Fibroblast of upper back skin (primary cell): ENCODE data around the gene AGAP1.
"Not testable (repeated sequence)": the region's sequence is repeated elsewhere in the genome, so short reads cannot be mapped to it uniquely, and the experiment has no call there.

Source experiments
- DNase-seq: peaks from one replicate; pipeline ENCODE4 v3.0.0-alpha.2; 2013

AGAP1 gene

DNA sequence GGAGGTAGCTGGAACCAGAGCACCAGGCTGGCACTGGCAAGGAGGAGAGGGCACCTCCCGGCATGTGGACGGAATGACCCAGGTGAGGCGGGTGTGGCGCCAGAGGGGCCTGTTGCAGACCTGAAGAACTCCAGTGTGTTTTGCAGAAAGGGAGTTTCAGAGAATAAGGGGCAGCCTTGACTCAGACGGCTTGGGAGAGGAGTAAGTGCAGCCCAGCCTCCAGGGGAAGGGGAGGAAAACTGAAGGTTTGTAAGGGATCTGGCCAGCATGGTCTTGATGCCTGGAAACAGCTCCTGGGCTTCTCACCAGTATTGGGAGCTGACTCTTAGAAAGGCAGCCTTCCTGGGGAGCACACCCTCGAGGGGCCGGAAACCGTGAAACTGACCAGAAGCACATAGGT, 101.1 kb downstream of the AGAP1 start:
- no peak for DNase-seq

DNA sequence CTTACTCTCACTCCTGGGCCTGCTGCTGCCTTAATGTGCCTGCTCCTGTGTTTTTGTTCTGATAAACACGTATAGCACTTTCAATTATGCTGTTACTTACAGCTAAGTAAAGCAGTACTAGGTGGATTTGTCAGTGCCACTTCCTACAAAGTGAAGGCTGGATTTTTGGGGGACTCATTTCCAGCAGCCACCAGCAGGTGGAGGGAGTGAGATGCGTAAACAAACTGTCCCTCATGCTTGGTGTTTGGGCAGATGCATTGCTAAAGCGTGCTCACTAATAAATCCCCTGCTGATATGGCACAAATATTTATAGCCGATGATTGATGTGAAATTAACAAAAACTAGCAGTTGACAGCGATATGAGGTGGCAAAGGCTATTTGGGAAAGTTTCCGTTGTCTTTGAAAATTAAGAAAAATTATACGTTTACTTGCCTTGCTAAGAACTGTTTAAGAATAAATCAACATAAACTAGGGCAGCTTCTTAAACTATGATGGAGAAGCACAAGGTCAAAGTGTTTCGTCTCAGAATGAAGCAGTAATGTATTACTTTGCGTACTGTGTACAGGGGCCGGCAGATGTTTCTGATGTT, 101.7 kb downstream of the AGAP1 start:
- peak; percentile 70 for DNase-seq

DNA sequence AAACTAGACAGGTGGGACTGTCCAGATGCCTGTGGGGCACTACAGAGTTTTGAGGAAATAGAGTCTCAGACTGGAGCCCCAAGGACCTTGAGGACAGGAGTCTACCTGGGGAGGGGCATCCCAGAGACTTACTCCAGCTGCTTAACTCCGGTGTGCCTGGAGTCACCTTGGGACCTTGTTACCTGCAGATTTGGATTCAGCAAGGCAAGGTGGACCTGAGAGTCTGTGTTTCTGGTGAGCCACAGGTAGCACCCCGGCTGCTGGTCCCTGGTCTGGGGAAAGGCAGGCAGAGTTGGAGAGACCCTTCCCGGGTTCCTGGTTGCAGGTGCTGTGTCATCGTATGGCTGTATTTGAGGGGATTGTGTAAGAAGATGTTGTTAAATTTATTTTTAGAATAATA, 102.4 kb downstream of the AGAP1 start:
- DNase-seq: no peak

DNA sequence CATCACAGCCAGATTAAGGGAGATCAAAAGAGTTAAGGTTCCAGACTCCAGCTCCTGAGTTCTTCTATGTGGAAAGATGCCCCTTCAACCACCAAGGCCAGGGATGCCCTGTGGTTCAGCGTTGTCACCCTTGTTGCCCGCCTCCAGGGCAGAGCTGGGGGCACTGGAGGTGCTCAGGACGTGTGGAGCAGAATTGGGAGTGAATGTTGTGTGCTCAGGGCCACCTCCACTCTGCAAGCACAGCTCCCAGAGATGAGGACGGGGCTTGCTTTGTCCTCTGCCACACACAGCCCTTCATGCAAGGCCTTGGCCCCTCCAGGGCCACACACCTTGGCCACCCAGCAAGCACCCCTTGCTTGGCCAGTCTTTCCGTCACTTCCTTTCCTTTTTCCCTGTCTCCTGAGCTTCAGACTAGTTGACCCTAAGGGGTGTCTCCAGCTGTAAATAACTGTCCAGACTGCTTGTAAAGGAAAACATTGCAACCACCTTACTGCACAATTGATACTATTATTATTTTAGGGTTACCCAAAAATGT, 103.3 kb downstream of the AGAP1 start:
- no peak for DNase-seq

DNA sequence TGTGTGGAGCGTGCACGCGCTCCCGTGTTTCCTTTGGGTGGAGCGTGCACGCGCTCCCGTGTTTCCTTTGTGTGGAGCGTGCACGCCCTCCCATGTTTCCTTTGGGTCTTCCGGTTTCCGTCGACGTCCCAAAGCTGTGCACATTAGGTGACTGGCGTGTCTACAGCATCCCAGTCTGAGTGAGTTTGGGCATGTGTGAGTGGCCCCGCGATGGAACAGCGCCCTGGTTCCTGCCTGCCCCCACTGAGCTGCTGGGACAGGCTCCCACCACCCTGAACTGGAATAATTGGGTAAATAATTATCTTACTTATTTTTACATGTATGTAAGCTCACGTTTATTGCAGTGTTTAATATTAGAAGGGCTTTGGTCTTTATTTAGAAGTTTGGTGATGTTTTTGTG, 104.2 kb downstream of the AGAP1 start:
- no peak for DNase-seq

DNA sequence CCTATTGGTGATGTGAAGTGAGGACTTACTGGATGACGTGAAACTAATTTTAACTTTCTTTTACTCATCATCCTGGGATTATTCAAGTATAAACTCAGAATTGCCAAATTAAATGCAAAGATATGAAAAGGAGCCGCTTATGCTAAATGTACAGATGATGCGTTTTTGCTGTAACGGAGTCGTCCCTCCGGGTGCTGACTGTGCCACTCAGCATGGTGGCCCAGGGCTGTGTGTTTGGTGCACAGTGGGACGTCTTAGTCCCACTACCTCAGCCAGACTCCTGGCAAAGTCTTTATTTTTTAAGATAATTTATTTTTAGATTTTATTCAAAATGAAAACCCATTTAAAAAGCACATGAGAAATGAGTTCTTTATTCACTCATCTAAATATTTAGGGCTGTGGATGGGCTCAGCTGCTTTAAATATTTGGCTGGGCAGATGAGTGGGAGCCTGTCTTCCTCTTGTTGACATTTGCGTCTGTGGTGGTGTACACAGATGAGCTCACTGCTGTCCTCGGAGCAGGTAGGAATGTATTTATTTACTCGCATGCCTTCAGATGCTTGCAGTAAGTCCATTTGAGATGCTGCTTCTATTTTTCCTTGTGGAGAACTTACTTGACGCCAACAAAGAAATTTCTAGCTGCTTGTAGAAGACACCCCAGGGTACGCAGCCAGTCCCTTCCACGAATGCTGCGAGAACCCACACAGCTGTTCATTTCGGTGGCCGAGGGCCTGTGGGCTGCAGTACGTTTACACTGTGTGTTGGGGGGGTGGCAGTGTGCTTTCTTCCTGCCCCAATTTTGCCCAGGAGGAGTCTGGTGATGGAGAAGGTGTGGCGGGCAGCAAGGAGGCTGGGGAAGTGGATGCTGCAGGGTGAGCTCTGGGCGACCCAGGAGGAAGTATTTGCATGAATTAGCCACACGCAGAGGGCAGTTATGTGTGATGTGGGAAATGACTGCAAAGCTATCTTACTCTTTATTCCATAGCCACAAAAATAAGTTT, 105.0 kb downstream of the AGAP1 start:
- DNase-seq: no peak

DNA sequence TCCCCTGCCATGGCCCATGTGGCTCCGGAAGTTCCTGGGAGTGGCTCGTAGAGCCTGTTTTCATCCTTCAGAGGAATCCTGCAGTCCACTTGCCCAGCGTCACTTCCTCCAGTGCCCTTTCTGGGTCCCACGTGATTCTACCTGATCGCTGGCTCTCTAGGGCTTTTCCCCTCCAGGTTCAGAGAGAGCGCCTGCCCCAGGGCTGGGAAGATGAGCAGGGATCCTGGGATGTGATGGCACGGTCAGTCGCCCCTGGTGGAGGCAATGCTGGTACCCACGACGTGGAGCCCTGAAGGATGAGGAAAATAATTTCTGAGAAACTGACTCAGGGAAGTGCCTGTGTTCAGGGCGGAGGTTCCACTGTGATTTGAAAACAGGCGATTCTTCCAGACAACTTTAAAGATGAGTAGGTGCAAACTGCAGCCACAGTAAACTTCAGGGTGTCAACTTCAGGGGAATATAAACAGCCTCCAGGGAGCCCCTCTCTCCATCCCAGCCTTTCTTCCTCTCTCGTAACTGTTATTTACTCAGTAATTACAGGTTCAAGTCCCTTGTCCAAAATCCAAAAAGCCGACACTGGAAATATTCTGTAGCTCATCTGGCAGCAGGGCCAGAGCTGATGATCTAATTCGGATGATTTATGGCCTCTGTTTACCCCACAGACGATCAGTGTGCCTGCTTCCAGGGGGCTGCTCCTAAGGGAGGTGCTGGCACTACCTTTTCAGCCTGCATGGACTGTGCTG, 105.9 kb downstream of the AGAP1 start:
- no peak for DNase-seq

DNA sequence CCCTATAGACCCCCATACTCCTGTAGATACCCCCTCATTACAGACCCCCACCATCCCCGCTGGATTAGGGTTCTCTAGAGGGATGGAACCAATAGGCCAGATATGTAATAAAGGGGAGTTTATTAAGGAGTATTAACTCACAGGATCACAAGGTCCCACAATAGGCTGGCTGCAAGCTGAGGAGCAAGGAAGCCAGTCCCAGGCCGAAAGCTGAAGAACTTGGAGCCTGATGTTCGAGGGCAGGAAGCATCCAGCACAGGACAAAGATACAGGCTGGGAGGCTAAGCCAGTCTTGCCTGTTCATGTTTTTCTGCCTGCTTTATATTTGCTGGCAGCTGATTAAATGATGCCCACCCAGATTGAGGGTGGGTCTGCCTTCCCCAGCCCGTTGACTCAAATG, 106.6 kb downstream of the AGAP1 start:
- no peak for DNase-seq

DNA sequence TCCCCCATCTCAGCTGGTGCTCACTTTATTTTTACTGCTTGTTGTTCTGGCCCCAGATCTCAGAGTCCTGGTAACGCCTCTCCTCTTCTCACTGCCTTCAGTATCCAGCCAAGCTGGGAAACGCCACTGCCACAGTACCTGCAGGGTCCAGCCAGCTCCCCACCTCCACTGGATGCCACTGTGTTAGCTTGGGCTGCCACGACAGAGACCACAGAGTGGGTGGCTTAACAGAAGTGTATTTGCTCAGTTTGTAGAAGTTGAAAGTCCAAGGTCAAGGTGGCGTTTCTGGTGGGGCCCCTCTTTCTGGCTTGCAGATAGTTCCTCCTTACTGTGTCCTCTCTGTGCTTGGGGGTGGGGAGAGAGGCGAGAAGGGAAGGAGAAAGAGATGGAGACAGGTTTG, 107.1 kb downstream of the AGAP1 start:
- DNase-seq: no peak

DNA sequence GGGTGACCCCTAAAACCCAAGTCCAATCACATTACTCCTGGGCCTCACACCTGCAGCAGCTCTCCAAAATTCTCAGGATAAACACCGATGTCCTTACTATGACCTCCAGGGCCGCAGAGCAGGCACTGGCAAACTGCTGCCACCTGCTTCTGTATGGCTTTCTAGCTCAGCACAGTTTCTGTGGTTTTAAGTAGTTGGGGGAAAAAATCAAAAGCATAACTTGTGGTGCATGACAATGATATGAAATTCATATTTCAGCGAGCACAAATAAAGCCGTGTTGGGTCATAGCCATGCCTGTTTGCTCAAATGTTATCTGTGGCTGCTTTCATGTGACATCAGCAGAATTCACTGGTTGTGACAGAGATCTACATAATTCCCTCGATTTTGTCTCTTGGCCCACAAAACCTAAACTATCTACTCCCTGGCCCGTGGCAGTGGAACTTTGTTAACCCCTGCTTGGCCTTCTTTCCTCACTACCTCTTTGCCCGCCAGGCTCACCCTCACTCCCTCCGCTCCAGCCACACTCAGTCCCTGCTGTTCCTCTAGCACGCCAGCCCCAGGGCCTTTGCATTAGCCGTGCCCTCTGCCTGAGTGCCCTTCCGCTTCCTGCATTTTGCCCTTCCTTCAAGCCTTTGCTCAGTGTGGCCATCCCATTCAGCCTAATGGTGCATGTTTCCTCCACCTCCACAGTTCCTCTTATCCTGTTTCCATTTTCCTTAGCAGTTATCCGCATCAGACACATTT, 108.3 kb downstream of the AGAP1 start:
- DNase-seq: no peak

DNA sequence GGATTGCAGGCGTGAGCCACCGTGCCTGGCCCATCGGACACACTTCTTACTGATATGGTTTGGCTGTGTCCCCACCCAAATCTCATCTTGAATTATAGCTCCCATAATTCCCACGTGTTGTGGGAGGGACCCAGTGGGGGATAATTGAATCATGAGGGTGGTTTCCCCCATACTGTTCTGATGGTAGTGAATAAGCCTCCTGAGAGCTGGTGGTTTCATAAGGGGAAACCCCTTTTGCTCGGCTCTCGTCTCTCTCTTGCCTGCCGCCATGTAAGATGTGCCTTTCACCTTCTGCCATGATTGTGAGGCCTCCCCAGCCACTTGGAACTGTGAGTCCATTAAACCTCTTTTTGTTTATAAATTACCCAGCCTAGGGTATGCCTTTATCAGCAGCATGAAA, 109.1 kb downstream of the AGAP1 start:
- DNase-seq: not testable (repeated sequence)

DNA sequence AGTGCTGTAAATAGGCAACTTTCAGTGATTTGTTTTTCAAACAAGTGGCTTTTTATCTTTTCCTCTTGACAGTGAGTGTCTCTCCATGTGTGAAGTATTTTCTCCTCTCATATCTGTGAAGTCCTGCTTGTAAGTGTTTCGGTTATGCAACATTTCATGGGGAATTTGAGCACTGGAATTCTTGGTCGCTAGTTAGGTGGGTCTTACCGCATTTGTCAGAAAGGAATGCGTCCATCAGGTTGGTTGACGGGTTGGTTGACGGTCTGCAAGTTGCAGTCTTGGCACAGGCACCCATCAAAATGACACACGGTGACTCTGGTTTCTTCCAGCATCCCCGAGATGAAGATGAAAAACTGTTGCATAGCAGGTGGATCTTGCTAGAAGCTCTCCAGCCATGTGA, 109.8 kb downstream of the AGAP1 start:
- DNase-seq: no peak

DNA sequence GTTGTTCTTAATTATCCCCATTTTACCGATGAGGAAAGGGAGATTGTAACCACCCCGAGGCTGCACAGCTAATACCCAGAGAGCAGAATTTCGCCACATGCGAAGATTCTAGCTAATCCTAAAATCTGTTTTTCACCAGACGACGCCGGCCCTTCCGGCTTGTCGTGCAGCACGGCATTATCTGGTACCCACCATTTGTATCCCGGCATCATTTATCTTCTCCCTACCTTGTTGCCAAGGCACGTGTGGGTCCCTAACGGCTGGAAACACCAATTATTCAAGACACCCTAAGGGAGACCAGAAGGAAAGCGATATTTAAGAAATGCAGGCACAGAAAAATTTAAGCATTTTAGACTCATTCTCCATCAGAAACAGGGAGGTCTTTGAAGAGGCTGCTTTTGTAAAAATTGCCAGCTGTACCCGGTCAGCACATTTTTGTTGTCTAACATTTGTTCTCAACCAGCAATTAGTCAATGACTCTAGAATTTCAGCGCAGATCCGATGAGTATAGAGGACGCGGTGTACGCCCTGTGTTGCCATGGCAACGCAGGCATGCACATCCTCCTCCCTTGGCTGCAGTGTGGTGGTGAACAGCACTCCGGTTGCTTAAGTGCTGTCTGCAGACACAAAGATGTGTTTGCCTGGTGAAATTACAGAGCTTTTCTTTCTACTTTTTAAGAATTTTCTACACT, 111.6 kb downstream of the AGAP1 start:
- peak; percentile 96 for DNase-seq

DNA sequence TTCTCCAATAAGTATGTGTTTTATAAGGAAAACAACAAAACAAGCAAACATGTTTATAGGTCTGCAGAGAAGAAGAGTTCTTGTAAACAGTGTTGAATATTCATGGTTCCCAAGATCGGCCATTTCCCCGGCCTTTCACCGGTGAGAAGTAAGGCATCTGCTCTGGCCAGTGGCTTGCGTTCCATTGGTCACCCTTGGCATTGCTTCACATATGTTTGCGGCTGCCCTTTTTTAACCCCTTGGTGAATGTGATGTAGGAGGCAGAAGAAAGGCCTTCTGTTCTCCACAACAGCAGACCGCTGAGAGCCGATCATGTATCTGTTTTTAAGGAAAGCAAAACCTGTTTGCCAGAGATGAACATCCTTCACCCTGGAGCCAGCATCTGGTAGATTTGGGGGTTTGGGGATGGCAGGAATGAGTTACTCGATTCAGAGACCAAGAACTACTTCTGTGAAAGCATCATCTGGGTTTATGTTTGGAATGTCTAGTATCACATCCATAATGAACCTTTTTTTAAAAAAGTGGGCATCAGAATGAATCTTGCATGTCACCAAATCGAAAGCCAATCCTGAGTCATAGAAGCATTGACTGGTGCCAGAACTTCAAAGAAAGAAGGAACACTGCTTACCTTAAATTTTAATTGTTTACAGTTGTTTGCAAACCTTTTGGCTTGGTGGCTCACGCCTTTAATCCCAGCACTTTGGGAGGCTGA, 112.3 kb downstream of the AGAP1 start:
- DNase-seq: peak; percentile 58

DNA sequence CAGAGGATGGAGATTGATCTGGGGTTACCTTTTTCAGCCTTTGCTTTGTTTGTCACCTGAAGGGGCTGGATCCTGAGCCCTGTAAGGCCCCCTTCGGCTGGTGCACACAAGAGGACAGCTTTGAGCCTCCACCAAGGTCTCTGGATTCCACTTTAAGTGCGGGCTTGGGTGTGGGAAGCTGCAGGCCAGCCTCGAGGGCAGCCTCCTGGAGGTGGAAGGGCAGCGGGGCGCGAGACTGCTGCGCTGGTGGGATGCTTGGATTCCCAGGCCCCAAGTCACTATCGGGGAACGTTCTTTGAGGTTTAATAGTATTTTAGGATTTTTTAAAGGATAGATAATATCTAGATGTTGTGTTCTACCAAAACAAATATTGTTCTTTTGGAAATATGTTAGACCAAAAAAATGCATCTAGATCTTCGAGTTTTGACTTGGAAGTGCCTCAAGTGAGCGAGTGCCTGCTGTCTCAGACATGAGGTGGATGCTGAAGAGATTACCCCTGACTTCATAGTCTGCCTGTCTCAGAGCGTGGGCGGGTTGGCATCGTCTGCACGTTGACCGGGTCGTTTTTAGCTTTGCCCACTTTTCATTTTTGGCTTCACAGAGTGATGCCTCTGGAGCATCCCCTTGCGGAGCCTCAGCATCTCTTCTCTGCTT, 113.8 kb downstream of the AGAP1 start:
- DNase-seq: no peak

DNA sequence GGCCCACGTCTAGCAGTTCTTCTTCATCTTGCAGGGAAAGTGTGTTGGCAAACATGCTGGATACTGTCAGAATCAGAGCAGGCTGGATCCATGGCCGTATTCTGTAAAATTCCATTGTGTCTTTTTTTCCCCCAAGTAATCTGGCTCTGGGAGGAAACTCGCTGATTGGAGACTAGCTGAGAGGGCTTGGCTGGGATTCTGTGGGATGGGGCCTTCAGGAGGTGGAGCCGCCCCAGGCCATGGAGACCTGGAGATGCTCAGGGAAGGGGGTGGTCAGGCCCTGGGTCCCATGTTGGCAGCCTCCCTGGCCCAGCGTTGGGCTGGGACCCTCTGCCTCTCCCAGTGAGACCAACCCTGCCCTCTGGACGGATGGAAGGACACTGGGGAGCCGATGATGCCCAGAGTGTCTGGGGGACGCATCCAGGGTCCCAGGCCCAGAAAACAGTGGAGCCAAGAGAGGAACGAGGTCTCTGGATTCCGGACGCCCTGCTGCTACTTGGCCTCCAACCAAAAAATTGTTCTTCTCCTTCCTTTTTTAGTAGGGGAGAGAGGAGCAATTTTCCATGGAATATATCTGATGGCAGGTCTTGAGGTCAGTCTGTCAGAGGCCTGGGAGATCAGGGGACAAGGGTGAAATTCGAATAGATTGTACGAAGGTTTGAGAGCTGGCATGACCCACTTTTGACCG, 114.5 kb downstream of the AGAP1 start:
- no peak for DNase-seq

DNA sequence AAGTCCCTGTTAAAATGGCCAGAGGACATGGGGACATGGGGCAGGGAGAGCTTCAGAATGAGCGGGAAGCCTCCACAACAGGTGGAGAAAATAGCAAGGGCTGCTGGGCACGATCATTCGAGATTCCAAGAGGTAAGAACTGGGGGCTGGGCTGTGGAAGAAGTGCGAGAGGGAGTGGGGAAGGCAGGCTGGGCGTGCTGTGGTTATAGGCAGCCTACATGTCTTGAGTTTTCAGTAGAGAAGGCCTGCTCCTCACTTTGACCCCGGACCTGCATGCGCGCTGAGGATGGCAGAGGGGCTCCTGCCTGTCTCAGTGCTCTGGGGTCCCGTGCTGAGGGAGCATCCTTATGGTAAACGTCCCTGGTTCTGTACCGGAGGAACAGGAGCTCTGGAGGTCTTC, 115.5 kb downstream of the AGAP1 start:
- no peak for DNase-seq

DNA sequence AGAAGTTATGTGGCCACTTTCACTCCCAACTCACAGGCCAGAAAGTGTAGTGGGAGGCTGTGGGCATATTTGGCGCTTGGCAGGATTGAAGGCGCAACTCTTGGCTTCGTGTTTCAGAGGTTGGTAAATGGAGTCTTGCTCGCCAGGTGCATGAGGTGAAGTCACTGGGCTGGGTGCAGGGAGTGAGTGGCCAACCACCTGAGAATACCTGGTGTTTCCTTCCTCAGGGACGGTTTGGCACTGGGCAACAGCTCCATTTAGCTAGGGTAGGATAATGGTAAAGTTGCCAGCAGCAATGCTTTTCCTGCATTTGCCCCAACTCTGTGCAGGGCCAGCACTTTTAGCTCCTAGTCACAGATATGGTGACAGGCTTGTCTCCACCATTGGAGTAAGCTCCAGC, 115.9 kb downstream of the AGAP1 start:
- DNase-seq: no peak

DNA sequence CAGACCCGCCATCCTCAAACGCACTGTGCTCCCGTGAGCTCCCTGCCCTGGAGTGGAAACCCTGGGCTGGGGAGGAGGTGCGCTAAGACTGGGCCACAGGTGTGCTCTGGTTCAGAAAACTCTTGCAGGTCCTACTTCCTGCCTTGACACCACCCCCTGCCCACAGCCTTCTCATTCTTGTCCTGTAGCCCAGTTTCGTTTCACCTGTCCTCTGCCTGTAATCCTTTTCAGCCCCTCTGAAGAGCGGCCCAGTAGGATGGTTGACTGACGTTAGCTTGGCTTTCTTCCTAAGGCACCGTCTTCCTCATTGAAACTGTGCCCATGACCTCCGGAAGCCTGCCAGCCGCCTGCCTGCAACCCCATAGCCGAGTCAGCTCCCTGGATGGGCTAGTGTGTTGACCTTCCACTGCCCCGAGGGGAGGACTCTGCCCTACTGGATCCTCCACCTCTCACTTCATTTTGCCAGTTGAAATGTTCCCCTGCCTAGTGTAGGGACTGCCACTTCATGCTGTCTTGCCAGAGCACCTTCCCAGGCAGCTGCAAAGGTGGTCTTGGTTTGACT, 116.9 kb downstream of the AGAP1 start:
- DNase-seq: no peak

DNA sequence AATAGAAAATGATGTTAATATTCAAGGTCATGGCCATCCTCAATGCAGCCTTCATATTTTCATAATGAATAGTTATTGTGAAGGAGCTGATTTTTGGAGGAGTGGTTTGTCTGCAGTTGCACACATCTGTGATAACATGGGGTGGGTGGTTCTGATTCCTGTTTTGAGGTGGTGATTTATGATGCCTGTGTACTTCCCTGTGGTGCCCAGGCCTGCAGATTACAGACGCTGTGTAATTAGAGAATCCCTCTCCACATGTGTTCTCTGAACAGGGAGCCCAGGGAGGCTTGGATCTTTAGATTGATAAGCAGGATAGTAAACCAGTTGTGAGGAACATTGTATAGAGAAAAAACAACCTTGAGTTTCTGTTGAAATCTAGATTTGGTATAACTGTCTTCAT, 117.5 kb downstream of the AGAP1 start:
- no peak for DNase-seq
